Stomach (tissue), 9 donors: ENCODE measurements around the gene MYH11. TPM values are rescaled to one million over a fixed set of nuclear protein-coding genes. Genes with fewer than 3 reads are reported as not detected.
A peak's percentile ranks its signal among the peaks of the same experiment; 100 is the strongest.

Source experiments
- DNase-seq, 2 donors: peaks; one replicate each; pipeline versions ENCODE4 v3.0.0 to v3.0.0-alpha.2; 2013 to 2019
- H3K27ac ChIP-seq, 5 donors: fragments of 200-600 bp in 4 of 5; sonication (generic) in 4 of 5; one replicate each; pipeline ENCODE4 v1.5.1; 2013 to 2019; ENCODE audit warnings: mild to moderate bottlenecking in 1 of 5, moderate library complexity in 1 of 5
- H3K27me3 ChIP-seq, 3 donors: fragments of 200-600 bp; sonication (generic); one replicate each; pipeline ENCODE4 v1.5.1; 2017 to 2019; ENCODE audit warnings: mixed run types in 1 of 3
- H3K36me3 ChIP-seq, 4 donors: fragments of 200-600 bp; sonication (generic); 1 replicate in 3 of 4; 2 replicates in 1 of 4; pipeline ENCODE4 v1.5.1; 2016 to 2019
- H3K4me1 ChIP-seq, 4 donors: fragments of 200-600 bp; sonication (generic); one replicate each; pipeline ENCODE4 v1.5.1; 2016 to 2019
- H3K4me3 ChIP-seq, 4 donors: fragments of 200-600 bp; sonication (generic) in 3 of 4; one replicate each; pipeline ENCODE4 v1.5.1; 2016 to 2019; ENCODE audit warnings: mild to moderate bottlenecking in 1 of 4
- H3K9me3 ChIP-seq, 4 donors: fragments of 200-600 bp; sonication (generic); one replicate each; pipeline ENCODE4 v1.5.1; 2016 to 2019
- CTCF ChIP-seq, 7 experiments: fragments of 450-650 bp in 4 of 7; fragments of 200-600 bp in 3 of 7; sonication (generic) in 3 of 7; IDR thresholded peaks; one replicate each; pipeline ENCODE4 v1.5.1; 2016 to 2019; ENCODE audit warnings: antibody characterized with exemption in 7 of 7, control low read depth in 2 of 7, mild to moderate bottlenecking in 1 of 7
- EP300 ChIP-seq: sonication (generic); formaldehyde crosslinking; IDR thresholded peaks from one replicate; pipeline ENCODE4 v1.6.1; 2017; ENCODE audit warnings: antibody characterized with exemption
- POLR2A ChIP-seq, 4 donors: fragments of 450-650 bp; IDR thresholded peaks; one replicate each; pipeline ENCODE4 v1.6.1; 2016; ENCODE audit warnings: antibody characterized with exemption in 4 of 4, control low read depth in 2 of 4, mild to moderate bottlenecking in 1 of 4, moderate library complexity in 1 of 4
- POLR2AphosphoS5 ChIP-seq, 3 donors: sonication (generic); formaldehyde crosslinking; IDR thresholded peaks; one replicate each; pipeline ENCODE4 v1.6.1; 2016; ENCODE audit warnings: antibody characterized with exemption in 3 of 3
- WGBS, 5 donors: extraction: QIAGEN DNeasy Blood & Tissue Kit in 3 of 5; methylation state at CpG; one replicate each; pipeline versions ENCODE4 v1.1.5 to v1.1.7; 2013 to 2018; 5-methylcytosine and 5-hydroxymethylcytosine counted together
- intact Hi-C: fragments of 100-400 bp; cut with DNase I; formaldehyde crosslinking; loops from one replicate; pipeline ENCODE4 v1.15.1; 2023; ENCODE audit warnings: low total_unique reads
- polyA plus RNA-seq, 3 donors: library from polyadenylated mRNA; stranded (reverse); fragments of 200-250 nt; gene quantifications; one replicate each; pipeline ENCODE4 v1.2.3, GENCODE V29; 2013
- total RNA-seq, 5 donors: library from RNA; depleted of rRNA; stranded (reverse); fragments of >200 nt; gene quantifications; one replicate each; pipeline versions ENCODE4 v1.1.0 to v1.2.3, GENCODE V29; 2014 to 2016
- donor health status: healthy with polysubstance abuse.
- donor health status: Bipolar disorder and iron deficiency.
- donor health status: healthy.

The MYH11 gene
- total and polyA plus RNA-seq, 8 donors = 33.8 to 3,048 (median 865) TPM

DNA sequence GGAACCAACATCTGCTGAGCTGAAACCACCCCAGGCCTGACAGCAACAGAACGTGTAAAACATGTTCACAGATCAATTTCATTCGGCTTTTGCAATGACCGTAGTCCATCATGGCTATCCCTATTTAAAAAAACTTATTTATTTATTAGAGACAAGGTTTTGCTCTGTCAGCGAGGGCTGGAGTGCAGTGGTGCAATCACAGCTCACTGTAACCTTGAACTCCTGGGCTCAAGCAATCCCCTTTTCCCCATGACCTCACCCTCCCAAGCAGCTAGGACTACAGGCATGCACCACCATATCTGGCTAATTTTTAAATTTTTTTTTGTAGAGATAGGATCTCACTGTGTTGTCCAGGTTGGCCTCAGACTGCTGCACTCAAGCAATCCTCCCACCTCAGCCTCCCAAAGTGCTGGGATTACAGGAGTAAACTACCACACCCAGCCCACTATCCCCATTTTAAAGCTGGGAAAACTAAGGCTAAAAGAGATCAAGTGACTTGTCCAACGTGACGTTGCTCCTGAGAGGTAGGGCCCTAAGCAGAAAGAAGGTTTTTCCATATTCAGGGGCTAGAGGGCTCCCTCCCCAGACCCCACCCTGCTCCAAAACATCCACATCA, 77.7 kb downstream of the MYH11 start:
- TF ChIP-seq CTCF (IDR thresholded peaks at IDR 0.05) = no peak
- no peak for TF ChIP-seq POLR2AphosphoS5 (IDR thresholded peaks at IDR 0.05)
- TF ChIP-seq POLR2A (IDR thresholded peaks at IDR 0.05) = no peak
- no peak for TF ChIP-seq EP300
- WGBS, 5 donors = 68 to 82% (median 78%) methylated on average over 6 of the region's 6 CpGs
- intact Hi-C loops = no loop called here
- Histone ChIP-seq H3K4me3 (no peak overlapping the region), H3K27me3 (no peaks in the 10 kb centered on the region), H3K4me1 (peaks cover 0 to 24% (median 6%) of the 10 kb centered on the region in 4 donors), H3K9me3 (no peaks in the 10 kb centered on the region), H3K27ac (peak overlapping the region in 2 of 5 donors; percentile 45 to 56), H3K36me3 (peaks cover 0 to 49% (median 14%) of the 10 kb centered on the region in 4 donors)
- no peak for DNase-seq

GRCh38 chr16:15778204-15778743, 78.6 kb downstream of the MYH11 start:
- Histone ChIP-seq H3K27me3 (no peaks in the 10 kb centered on the region), H3K4me1 (peaks cover 0 to 30% (median 6%) of the 10 kb centered on the region in 4 donors), H3K9me3 (no peaks in the 10 kb centered on the region), H3K36me3 (peaks cover 0 to 44% (median 12%) of the 10 kb centered on the region in 4 donors), H3K4me3 (no peak overlapping the region), H3K27ac (peak overlapping the region in 3 of 5 donors; percentile 36 to 56 (median 45))
- TF ChIP-seq CTCF (IDR thresholded peaks at IDR 0.05) (no peak), EP300 (no peak), POLR2AphosphoS5 (IDR thresholded peaks at IDR 0.05) (no peak), POLR2A (IDR thresholded peaks at IDR 0.05) (no peak)
- DNase-seq = no peak
- WGBS, 5 donors = 73 to 87% (median 81%) methylated on average over 8 of the region's 8 CpGs
- intact Hi-C loops = no loop called here

DNA sequence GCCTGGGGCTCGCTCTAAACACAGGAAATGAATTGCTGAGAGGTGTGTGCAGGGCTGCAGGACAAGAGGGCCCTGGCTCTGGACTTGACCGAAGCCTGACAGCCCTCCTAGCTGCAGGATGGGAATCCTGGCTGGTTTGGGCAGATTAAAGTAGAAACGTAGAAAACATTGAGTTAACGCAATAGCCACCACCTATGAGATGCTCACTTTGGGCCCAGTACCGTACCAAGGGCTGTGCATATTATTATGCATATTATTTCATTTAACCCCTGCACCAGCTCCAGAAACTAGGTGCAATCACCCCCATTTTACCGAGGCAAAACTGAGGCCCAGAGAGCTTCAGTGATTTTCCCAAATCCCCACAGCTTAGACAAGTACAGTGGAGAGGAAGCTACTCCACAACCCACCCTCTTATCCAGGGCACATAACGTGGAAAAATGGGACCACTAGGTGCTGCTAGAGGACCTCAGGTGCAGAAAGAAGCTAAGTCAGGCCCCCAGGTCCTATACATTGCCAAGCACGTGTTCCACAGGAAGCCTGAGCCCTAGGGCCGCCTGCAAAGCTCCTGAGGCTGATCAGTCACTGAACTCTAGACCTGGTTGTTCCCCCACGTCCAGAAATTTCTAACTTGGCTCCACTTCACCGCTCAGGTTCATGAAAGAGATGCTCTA, 79.2 kb downstream of the MYH11 start:
- Histone ChIP-seq H3K27me3 (no peaks in the 10 kb centered on the region), H3K27ac (peak overlapping the region in 3 of 5 donors; percentile 36 to 56 (median 45)), H3K36me3 (peaks cover 0 to 43% (median 12%) of the 10 kb centered on the region in 4 donors), H3K9me3 (no peaks in the 10 kb centered on the region), H3K4me3 (no peak overlapping the region), H3K4me1 (peaks cover 0 to 30% (median 6%) of the 10 kb centered on the region in 4 donors)
- DNase-seq = peak in 1 of 2 donors; percentile 50
- intact Hi-C loops = no loop called here
- 48 to 59% (median 54%) methylated on average over 11 of the region's 11 CpGs for WGBS, 5 donors
- TF ChIP-seq EP300 (no peak), CTCF (IDR thresholded peaks at IDR 0.05) (peak in 1 of 7 experiments; percentile 15)

DNA sequence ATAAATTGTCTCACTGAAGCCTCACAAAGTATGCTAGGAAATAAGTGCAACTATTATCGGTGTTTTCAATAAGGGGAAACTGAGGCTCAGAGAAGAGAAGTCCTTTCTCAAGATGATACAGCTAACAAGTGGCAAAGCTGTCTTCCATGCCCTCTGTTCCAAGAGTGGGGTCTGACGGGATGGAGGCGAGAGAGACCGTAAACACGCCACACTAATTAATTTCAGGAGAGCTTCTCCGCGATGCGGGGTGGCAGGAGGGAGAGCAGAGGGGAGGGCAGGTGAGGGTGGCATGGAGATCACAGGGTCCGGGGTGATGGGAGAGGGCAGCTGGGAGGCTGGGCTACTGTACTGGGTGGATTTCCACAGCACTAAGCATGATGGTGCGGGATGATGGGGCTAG, 80.3 kb downstream of the MYH11 start:
- Histone ChIP-seq H3K4me3 (no peak overlapping the region), H3K9me3 (no peaks in the 10 kb centered on the region), H3K36me3 (peaks cover 0 to 32% (median 11%) of the 10 kb centered on the region in 4 donors), H3K27me3 (no peaks in the 10 kb centered on the region), H3K4me1 (peaks cover 0 to 30% (median 6%) of the 10 kb centered on the region in 4 donors), H3K27ac (peak overlapping the region in 2 of 5 donors; percentile 12 to 30)
- intact Hi-C loops = no loop called here
- DNase-seq = no peak
- 65 to 89% (median 79%) methylated on average over 10 of the region's 10 CpGs for WGBS, 5 donors
- TF ChIP-seq POLR2A (IDR thresholded peaks at IDR 0.05) (no peak), EP300 (no peak), CTCF (IDR thresholded peaks at IDR 0.05) (no peak), POLR2AphosphoS5 (IDR thresholded peaks at IDR 0.05) (no peak)
